ENCODE data around the gene RNF181. TPM values are rescaled to one million over a fixed set of nuclear protein-coding genes. Genes with fewer than 3 reads are reported as not detected.
"Not testable (repeated sequence)": the region's sequence is repeated elsewhere in the genome, so short reads cannot be mapped to it uniquely, and the experiment has no call there.

Gene RNF181
- total RNA-seq, 1 donor from 2014 or later: 174 TPM

- peak; percentile 91 for DNase-seq (ENCODE audit: low read depth)
These were observed 16.4 kb downstream of the RNF181 start, which contains the start of gene C2orf68 for GRCh38 chr2:85611705-85612587. C2orf68 (minus strand) TSS chr2:85612066; CDS start chr2:85611984, 82 bp downstream.

DNA sequence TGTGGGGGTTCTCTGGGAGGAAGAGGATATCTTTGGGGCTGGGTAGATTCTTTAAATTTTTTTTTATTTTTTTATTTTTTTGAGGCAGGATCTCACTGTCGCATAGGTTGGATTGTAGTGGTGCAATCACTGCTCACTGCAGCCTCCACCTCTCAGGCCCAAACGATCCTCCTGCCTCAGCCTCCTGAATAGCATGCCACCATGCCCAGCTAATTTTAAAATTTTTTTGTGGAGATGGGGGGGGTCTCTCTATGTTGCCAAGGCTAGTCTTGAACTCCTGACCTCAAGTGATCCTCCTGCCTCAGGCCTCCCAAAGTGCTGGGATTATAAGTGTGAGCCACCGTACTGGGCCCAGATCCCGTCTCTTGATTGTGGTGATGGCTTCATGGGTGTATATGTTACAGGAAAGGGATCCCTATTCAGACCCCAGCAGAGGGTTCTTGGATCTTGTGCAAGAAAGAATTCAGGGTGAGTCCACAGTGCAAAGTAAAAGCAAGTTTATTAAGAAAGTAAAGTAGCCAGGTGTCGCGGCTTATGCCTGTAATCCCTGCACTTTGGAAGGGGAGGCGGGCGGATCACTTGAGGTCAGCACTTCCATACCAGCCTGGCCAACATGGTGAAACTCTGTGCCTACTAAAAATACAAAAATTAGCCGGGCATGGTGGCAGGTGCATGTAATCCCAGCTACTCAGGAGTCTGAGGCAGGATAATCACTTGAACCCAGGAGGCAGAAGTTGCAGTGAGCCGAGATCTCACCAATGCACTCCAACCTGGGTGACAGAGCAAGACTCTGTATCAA lies 18.4 kb downstream of the RNF181 start:
- peak; percentile 65 for DNase-seq (ENCODE audit: low read depth)

- DNase-seq (ENCODE audit: low read depth): not testable (repeated sequence)
These were observed 19.2 kb downstream of the RNF181 start for GRCh38 chr2:85614757-85615156.

GRCh38 chr2:85615413-85615728 lies 19.8 kb downstream of the RNF181 start:
- no peak for DNase-seq (ENCODE audit: low read depth)

GRCh38 chr2:85617723-85618122 lies 22.2 kb downstream of the RNF181 start:
- DNase-seq (ENCODE audit: low read depth): not testable (repeated sequence)

- DNase-seq (ENCODE audit: low read depth): no peak
These were observed 24.1 kb downstream of the RNF181 start for GRCh38 chr2:85619617-85620016.

- DNase-seq (ENCODE audit: low read depth): no peak
These were observed 25.8 kb downstream of the RNF181 start for GRCh38 chr2:85621338-85621737.

- DNase-seq (ENCODE audit: low read depth): no peak
These were observed 28.4 kb downstream of the RNF181 start for GRCh38 chr2:85623991-85624390.

DNA sequence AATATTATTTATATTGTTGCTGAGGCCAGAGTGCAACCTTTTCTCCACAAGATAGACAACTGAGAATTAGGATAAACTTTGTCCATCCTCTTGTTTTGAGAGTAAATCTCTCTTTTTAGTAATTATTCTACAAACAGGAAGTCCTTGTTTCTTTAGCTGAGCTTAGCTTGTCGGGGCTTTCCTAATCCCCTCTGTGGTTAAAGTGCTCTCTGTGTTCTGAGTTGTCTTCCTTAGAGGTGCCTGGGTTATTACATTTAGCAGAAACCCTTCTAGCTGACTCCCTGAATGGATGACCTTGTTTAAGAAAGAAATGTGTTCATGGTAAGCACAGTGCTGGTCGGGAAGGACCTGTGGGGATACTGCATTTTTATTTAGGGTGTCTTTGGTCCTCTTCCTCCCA lies 33.1 kb downstream of the RNF181 start:
- DNase-seq (ENCODE audit: low read depth): no peak

- peak; percentile 70 for DNase-seq (ENCODE audit: low read depth)
These were observed 35.8 kb downstream of the RNF181 start for GRCh38 chr2:85631316-85631715.

DNA sequence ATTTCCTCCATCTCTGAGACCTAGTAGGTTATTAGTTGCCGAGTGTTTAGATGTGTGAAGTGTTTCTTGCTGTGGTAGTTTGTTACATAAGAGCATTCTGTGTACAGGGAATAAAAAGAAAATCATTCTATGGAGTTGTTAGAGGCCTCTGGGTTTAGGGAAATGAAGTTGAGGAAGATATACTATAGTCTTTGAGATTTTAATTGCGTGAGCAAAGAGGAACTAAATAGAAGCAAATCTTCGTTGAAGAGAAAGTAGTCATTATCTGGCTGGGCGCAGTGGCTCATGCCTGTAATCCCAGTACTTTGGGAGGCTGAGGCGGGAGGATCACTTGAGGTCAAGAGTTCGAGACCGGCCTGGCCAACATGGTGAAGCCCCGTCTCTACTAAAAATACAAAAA lies 39.5 kb downstream of the RNF181 start:
- no peak for DNase-seq (ENCODE audit: low read depth)

- DNase-seq (ENCODE audit: low read depth): no peak
These were observed 40.1 kb downstream of the RNF181 start for GRCh38 chr2:85635636-85636035.

GRCh38 chr2:85642725-85643124 lies 47.2 kb downstream of the RNF181 start:
- DNase-seq (ENCODE audit: low read depth): no peak

DNA sequence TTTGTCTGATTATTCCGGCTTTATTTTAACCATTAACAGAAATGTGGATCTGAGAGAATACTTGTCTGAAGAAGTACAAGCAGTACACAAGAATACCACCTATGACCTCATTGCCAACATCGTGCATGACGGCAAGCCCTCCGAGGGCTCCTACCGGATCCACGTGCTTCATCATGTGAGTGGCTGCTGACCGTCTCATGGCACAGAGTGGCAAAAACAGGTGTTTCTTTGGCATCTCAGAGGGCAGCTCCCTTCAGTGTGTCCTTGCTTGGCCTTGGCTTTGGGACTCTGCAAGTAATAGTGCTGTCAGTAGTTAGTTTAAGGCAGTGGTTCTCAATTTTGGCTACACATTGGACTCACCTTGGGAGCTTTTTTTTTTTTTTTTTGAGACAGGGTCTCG lies 49.4 kb downstream of the RNF181 start:
- peak; percentile 89 for DNase-seq (ENCODE audit: low read depth)

- no peak for DNase-seq (ENCODE audit: low read depth)
These were observed 50.6 kb downstream of the RNF181 start for GRCh38 chr2:85646166-85646565.

Other genes starting within 250 kb of the RNF181 start
- gene RETSAT, start 241.2 kb upstream of the RNF181 start, total RNA-seq: 37.4 and 39.9 TPM in 2 replicates
- 19.4 and 28.6 TPM in 2 replicates for gene ELMOD3, start 241.0 kb upstream of the RNF181 start, total RNA-seq
- 53.7 and 59.0 TPM in 2 replicates for gene CAPG, start 185.4 kb upstream of the RNF181 start, total RNA-seq
- 4.9 and 5.3 TPM in 2 replicates for gene SH2D6, start 177.0 kb upstream of the RNF181 start, total RNA-seq
- 211 and 302 TPM in 2 replicates for gene MAT2A, start 56.6 kb upstream of the RNF181 start, total RNA-seq
- 78.1 and 129 TPM in 2 replicates for gene GGCX, start 34.3 kb upstream of the RNF181 start, total RNA-seq
- gene VAMP8, start 18.2 kb upstream of the RNF181 start, total RNA-seq: 9.5 and 9.8 TPM in 2 replicates
- gene VAMP5, start 11.3 kb upstream of the RNF181 start, total RNA-seq: 127 and 153 TPM in 2 replicates
- gene TMEM150A, start 7.0 kb downstream of the RNF181 start, total RNA-seq: 22.7 and 24.9 TPM in 2 replicates
- 20.2 and 28.5 TPM in 2 replicates for gene C2orf68, start 16.3 kb downstream of the RNF181 start, total RNA-seq
- gene USP39, start 20.4 kb downstream of the RNF181 start, total RNA-seq: 47.7 and 81.2 TPM in 2 replicates
- gene SFTPB, start 72.5 kb downstream of the RNF181 start, total RNA-seq: not detected in 2 replicates
- 1.4 TPM in 1 of 2 replicates, not detected in the other for gene GNLY, start 98.6 kb downstream of the RNF181 start, total RNA-seq
- 7.2 and 8.3 TPM in 2 replicates for gene ATOH8, start 158.2 kb downstream of the RNF181 start, total RNA-seq

All from myocyte (in vitro differentiated cells).